K562 (cell line): ENCODE data around the gene BCAR3. TPM values are rescaled to one million over a fixed set of nuclear protein-coding genes. Genes with fewer than 3 reads are reported as not detected.

Experiments used
- BRD4 ChIP-seq: fragments of 200-600 bp; sonication (generic); IDR thresholded peaks from 2 replicates; pipeline ENCODE4 v1.6.1; 2017; ENCODE audit warnings: inconsistent platforms
- KAT7 ChIP-seq: sonication (generic); formaldehyde crosslinking; IDR thresholded peaks from 2 replicates; pipeline ENCODE4 v1.8.0; 2022; ENCODE audit warnings: missing genetic modification reagents, mild to moderate bottlenecking, borderline replicate concordance
- MTA2 ChIP-seq: fragments of 450-650 bp; IDR thresholded peaks from 2 replicates; pipeline ENCODE4 v1.6.1; 2016; ENCODE audit warnings: low read depth
- NFXL1 ChIP-seq: fragments of 450-650 bp; formaldehyde crosslinking; IDR thresholded peaks from 2 replicates; pipeline ENCODE4 v1.4.0; 2021; ENCODE audit warnings: mild to moderate bottlenecking
- RBM22 ChIP-seq: fragments of 200-400 bp; formaldehyde crosslinking; IDR thresholded peaks from 2 replicates; pipeline ENCODE4 v1.6.1; 2018; ENCODE audit warnings: low read length, low read depth; ENCODE audit not compliant: poor library complexity, severe bottlenecking
- SRSF1 ChIP-seq: fragments of 200-400 bp; formaldehyde crosslinking; IDR thresholded peaks from 2 replicates; pipeline ENCODE4 v1.6.1; 2017; ENCODE audit warnings: mild to moderate bottlenecking, low read depth, low read length, moderate library complexity
- ZNF165 ChIP-seq: fragments of 250-450 bp; sonication (Bioruptor Pico); IDR thresholded peaks from 2 replicates; pipeline ENCODE4 v1.4.0; 2020; ENCODE audit warnings: borderline replicate concordance
- polyA plus RNA-seq, 8 experiments: library from polyadenylated mRNA; depleted of rRNA in 4 of 8; stranded (reverse) in 5 of 8; unstranded in 3 of 8; fragments of >200 nt; fragmentation: Nextera tagmentation in 2 of 8; fragmentation: Illumina TruSeq in 1 of 8; extraction: Ambion mirVana in 2 of 8; extraction: Trizol in 1 of 8; gene quantifications; 2 replicates each; pipeline versions ENCODE4 v1.2.1 to v1.2.3, GENCODE V29; 2011 to 2014; ENCODE audit warnings: inconsistent platforms in 1 of 8, missing spikeins in 1 of 8
- total RNA-seq, 7 experiments: library from RNA; depleted of rRNA in 6 of 7; stranded (reverse); fragments of >200 nt in 6 of 7; fragmentation: Illumina TruSeq in 2 of 7; extraction: Trizol in 2 of 7; gene quantifications; 2 replicates each; pipeline versions ENCODE4 v1.2.1 to v1.2.3, GENCODE V29; 2011 to 2021; ENCODE audit warnings: low replicate concordance in 1 of 7
- TF ChIP-seq, protein P1 (sequence below): fragments of 450-650 bp; conservative IDR thresholded peaks from 2 replicates; pipeline ENCODE4 v1.6.1; 2016; ENCODE audit warnings: missing genetic modification characterization, low read depth, mild to moderate bottlenecking, control low read depth, missing compliant biosample characterization
- TF ChIP-seq, protein P2 (sequence below): fragments of 450-650 bp; IDR thresholded peaks from 2 replicates; pipeline ENCODE4 v1.6.1; 2017; ENCODE audit warnings: antibody characterized with exemption
- TF ChIP-seq, protein P3 (sequence below): conservative IDR thresholded peaks from 2 replicates; pipeline ENCODE4 v1.6.1; 2011; ENCODE audit warnings: low read depth, mild to moderate bottlenecking, low read length; ENCODE audit not compliant: control insufficient read depth
- TF ChIP-seq, protein P4 (sequence below), 2 experiments: fragments of 450-650 bp; IDR thresholded peaks; 2 replicates each; pipeline ENCODE4 v1.6.1; 2016; ENCODE audit warnings: mild to moderate bottlenecking in 2 of 2, borderline replicate concordance in 1 of 2, low read depth in 1 of 2, moderate library complexity in 1 of 2
- TF ChIP-seq, protein P5 (sequence below), 2 experiments: fragments of 450-650 bp in 1 of 2; sonication (generic) in 1 of 2; formaldehyde crosslinking; conservative IDR thresholded peaks; 2 replicates each; pipeline versions ENCODE4 v1.4.0 to v1.8.1; 2020 to 2022; ENCODE audit warnings: mild to moderate bottlenecking in 1 of 2, missing genetic modification reagents in 1 of 2

BCAR3 gene
- total and polyA plus RNA-seq, 9 of the 15 experiments (the other 6 are each of a cell fraction or from before 2014, with no cell fraction given) = 1.8 to 6.3 (median 3.8) TPM

DNA sequence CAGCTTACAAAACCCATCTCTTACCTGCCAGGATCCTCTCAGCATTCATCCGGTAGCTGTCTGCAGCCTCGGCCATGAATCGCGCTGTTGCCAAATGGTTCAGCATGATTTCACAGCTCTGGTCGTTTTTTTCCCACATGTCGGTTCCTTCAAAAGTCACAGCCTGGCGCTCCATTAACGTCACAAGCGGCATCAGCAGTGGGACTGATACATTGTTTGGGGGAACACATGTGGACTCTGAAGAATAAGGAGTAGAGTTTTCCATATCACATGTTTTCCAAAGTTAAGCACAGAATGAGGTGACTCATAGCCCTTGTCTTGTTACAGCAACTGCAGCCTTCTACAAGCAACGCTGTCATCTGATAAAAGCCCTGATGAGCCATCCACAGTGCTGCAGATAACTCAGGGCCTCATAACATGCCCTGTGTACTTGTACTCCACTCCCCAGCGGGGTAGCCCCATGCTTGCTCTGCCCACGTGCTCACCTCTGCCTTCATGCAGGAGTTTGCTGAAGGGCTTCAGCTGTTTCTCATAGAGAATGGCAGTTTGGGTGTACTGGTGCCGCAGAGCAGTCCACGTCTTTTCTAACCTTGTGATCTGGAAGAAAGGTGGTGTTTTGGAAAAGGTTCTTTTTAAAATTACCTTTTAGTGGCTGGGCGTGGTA lies 114.2 kb downstream of the BCAR3 start (continued):
- no peak for TF ChIP-seq NFXL1 (CRISPR knock-in tag)
- TF ChIP-seq, protein P1, sequence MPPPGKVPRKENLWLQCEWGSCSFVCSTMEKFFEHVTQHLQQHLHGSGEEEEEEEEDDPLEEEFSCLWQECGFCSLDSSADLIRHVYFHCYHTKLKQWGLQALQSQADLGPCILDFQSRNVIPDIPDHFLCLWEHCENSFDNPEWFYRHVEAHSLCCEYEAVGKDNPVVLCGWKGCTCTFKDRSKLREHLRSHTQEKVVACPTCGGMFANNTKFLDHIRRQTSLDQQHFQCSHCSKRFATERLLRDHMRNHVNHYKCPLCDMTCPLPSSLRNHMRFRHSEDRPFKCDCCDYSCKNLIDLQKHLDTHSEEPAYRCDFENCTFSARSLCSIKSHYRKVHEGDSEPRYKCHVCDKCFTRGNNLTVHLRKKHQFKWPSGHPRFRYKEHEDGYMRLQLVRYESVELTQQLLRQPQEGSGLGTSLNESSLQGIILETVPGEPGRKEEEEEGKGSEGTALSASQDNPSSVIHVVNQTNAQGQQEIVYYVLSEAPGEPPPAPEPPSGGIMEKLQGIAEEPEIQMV (tag) = no peak
- TF ChIP-seq MTA2 = peak; percentile 69
- no peak for TF ChIP-seq KAT7 (CRISPR knock-in tag)
- TF ChIP-seq, protein P2, sequence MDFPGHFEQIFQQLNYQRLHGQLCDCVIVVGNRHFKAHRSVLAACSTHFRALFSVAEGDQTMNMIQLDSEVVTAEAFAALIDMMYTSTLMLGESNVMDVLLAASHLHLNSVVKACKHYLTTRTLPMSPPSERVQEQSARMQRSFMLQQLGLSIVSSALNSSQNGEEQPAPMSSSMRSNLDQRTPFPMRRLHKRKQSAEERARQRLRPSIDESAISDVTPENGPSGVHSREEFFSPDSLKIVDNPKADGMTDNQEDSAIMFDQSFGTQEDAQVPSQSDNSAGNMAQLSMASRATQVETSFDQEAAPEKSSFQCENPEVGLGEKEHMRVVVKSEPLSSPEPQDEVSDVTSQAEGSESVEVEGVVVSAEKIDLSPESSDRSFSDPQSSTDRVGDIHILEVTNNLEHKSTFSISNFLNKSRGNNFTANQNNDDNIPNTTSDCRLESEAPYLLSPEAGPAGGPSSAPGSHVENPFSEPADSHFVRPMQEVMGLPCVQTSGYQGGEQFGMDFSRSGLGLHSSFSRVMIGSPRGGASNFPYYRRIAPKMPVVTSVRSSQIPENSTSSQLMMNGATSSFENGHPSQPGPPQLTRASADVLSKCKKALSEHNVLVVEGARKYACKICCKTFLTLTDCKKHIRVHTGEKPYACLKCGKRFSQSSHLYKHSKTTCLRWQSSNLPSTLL = no peak
- TF ChIP-seq, protein P3, sequence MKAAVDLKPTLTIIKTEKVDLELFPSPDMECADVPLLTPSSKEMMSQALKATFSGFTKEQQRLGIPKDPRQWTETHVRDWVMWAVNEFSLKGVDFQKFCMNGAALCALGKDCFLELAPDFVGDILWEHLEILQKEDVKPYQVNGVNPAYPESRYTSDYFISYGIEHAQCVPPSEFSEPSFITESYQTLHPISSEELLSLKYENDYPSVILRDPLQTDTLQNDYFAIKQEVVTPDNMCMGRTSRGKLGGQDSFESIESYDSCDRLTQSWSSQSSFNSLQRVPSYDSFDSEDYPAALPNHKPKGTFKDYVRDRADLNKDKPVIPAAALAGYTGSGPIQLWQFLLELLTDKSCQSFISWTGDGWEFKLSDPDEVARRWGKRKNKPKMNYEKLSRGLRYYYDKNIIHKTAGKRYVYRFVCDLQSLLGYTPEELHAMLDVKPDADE = no peak
- no peak for TF ChIP-seq RBM22
- TF ChIP-seq, protein P4, sequence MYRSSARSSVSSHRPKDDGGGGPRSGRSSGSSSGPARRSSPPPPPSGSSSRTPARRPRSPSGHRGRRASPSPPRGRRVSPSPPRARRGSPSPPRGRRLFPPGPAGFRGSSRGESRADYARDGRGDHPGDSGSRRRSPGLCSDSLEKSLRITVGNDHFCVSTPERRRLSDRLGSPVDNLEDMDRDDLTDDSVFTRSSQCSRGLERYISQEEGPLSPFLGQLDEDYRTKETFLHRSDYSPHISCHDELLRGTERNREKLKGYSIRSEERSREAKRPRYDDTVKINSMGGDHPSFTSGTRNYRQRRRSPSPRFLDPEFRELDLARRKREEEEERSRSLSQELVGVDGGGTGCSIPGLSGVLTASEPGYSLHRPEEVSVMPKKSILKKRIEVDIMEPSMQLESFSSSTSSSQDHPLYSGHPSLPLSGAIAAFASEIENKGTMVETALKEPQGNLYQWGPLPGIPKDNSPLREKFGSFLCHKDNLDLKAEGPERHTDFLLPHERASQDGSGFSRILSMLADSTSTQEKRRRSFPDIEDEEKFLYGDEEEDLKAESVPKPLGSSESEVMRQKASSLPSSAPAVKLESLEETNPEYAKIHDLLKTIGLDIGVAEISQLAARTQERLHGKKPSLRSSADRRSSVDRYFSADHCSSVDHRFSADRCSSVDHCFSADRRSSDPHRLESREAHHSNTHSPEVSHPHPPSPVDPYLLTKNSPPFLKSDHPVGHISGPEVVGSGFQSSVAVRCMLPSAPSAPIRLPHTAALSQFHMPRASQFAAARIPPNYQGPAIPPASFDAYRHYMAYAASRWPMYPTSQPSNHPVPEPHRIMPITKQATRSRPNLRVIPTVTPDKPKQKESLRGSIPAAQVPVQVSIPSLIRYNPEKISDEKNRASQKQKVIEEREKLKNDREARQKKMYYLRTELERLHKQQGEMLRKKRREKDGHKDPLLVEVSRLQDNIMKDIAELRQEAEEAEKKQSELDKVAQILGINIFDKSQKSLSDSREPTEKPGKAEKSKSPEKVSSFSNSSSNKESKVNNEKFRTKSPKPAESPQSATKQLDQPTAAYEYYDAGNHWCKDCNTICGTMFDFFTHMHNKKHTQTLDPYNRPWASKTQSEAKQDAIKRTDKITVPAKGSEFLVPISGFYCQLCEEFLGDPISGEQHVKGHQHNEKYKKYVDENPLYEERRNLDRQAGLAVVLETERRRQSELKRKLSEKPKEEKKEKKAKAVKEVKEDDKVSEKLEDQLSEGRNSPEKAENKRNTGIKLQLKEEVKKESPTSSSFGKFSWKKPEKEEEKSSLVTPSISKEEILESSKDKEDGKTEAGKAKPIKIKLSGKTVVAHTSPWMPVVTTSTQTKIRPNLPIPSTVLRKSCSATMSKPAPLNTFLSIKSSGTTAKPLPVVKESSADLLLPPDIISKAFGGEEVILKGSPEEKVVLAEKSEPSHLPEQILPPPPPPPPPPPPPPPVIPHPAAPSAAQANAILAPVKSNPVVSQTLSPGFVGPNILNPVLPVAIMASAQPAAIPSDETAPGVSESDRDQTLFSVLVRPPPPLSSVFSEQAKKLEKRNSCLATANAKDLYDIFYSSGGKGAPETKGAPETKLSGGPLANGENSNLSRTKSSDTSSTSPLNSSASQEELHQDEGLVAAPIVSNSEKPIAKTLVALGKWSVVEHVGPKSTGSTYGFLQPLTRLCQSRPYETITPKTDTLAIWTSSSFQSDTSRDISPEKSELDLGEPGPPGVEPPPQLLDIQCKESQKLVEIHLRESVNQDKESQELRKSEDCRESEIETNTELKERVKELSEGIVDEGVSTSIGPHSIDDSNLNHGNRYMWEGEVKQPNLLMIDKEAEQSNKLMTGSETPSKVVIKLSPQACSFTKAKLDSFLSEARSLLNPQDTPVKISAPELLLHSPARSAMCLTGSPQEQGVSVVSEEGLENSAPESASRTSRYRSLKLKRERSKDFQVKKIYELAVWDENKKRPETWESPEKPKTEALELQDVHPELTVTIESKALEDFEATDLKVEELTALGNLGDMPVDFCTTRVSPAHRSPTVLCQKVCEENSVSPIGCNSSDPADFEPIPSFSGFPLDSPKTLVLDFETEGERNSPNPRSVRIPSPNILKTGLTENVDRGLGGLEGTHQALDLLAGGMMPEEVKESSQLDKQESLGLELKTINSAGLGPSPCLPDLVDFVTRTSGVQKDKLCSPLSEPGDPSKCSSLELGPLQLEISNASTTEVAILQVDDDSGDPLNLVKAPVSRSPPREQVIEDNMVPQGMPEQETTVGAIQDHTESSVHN (IDR thresholded peaks at IDR 0.05; ENCODE audit: borderline replicate concordance in 1 of 2, low read depth in 1 of 2) = peak in 1 of 2 experiments; percentile 75; a peak in 1 of 4 replicates
- no peak for TF ChIP-seq BRD4
- no peak for TF ChIP-seq SRSF1
- TF ChIP-seq ZNF165 = no peak
- TF ChIP-seq, protein P5, sequence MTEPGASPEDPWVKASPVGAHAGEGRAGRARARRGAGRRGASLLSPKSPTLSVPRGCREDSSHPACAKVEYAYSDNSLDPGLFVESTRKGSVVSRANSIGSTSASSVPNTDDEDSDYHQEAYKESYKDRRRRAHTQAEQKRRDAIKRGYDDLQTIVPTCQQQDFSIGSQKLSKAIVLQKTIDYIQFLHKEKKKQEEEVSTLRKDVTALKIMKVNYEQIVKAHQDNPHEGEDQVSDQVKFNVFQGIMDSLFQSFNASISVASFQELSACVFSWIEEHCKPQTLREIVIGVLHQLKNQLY (CRISPR knock-in tag; conservative IDR thresholded peaks at IDR 0.05) = no peak
